ENCODE data around the gene KAZN.

DNA sequence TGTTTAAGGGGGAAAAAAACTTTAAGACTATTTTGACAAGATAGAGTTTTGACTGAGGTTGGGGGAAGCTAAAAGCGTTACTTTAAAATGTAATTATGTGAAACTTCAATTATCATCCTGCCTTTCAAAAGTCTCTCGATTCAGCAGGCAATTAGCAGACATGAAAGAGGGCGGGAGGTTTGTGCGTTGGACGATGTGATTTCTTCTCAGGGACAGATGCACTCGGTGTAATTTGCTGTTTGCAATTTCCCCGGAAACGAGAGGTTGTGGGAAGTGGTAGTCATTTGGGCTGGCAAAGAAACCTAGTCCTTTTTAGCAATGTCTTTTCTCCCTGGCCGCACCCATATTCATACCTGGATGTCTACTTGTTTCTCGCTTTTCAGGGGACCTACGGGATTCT, 27.1 kb downstream of the KAZN start:
- TF ChIP-seq, protein P1, sequence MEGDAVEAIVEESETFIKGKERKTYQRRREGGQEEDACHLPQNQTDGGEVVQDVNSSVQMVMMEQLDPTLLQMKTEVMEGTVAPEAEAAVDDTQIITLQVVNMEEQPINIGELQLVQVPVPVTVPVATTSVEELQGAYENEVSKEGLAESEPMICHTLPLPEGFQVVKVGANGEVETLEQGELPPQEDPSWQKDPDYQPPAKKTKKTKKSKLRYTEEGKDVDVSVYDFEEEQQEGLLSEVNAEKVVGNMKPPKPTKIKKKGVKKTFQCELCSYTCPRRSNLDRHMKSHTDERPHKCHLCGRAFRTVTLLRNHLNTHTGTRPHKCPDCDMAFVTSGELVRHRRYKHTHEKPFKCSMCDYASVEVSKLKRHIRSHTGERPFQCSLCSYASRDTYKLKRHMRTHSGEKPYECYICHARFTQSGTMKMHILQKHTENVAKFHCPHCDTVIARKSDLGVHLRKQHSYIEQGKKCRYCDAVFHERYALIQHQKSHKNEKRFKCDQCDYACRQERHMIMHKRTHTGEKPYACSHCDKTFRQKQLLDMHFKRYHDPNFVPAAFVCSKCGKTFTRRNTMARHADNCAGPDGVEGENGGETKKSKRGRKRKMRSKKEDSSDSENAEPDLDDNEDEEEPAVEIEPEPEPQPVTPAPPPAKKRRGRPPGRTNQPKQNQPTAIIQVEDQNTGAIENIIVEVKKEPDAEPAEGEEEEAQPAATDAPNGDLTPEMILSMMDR (IDR thresholded peaks at IDR 0.05; ENCODE audit: poor library complexity) = no peak
- TF ChIP-seq EZH2 (IDR thresholded peaks at IDR 0.05; ENCODE audit: borderline replicate concordance) = no peak
